Mononuclear cell (primary cell): Measurements from ENCODE around the gene TCP10L. TPM values are rescaled to one million over a fixed set of nuclear protein-coding genes. Genes with fewer than 3 reads are reported as not detected.

ENCODE experiments used
- H3K27me3 ChIP-seq: 2 replicates; pipeline ENCODE4 v1.6.0; 2011; ENCODE audit warnings: low read length, control low read depth; ENCODE audit not compliant: insufficient read depth
- H3K4me1 ChIP-seq: 2 replicates; pipeline ENCODE4 v1.5.1; 2011; ENCODE audit warnings: mild to moderate bottlenecking, low read length, control low read depth; ENCODE audit not compliant: insufficient read depth
- H3K4me3 ChIP-seq: 2 replicates; pipeline ENCODE4 v1.5.1; 2011; ENCODE audit warnings: mild to moderate bottlenecking, low read length, moderate library complexity
- H3K9me3 ChIP-seq: 2 replicates; pipeline ENCODE4 v1.5.1; 2011; ENCODE audit warnings: low read depth, mild to moderate bottlenecking, control low read depth, low read length
- total RNA-seq: library from RNA; depleted of rRNA; stranded (reverse); fragments of >200 nt; gene quantifications from one replicate; pipeline ENCODE4 v1.2.3, GENCODE V29; 2012

The TCP10L gene
- total RNA-seq, 1 donor, result not detected

GRCh38 chr21:32599091-32599490, 13.8 kb upstream of the TCP10L start:
- Histone ChIP-seq H3K4me3 (no peak overlapping the region), H3K9me3 (no peaks in the 10 kb centered on the region), H3K4me1 (no peaks in the 10 kb centered on the region), H3K27me3 (no peaks in the 10 kb centered on the region)

- H3K27me3 ChIP-seq, result no peaks in the 10 kb centered on the region
- no peak overlapping the region for H3K4me3 ChIP-seq
- no peaks in the 10 kb centered on the region for H3K9me3 ChIP-seq
- H3K4me1 ChIP-seq, result no peaks in the 10 kb centered on the region
These were observed 11.9 kb upstream of the TCP10L start for GRCh38 chr21:32597205-32597604.

- H3K4me1 ChIP-seq, result no peaks in the 10 kb centered on the region
- H3K27me3 ChIP-seq, result no peaks in the 10 kb centered on the region
- H3K4me3 ChIP-seq, result no peak overlapping the region
- no peaks in the 10 kb centered on the region for H3K9me3 ChIP-seq
These were observed 10.1 kb upstream of the TCP10L start for GRCh38 chr21:32595431-32595830.

GRCh38 chr21:32593690-32594089, 8.4 kb upstream of the TCP10L start:
- H3K4me1 ChIP-seq, result no peaks in the 10 kb centered on the region
- H3K27me3 ChIP-seq, result no peaks in the 10 kb centered on the region
- H3K4me3 ChIP-seq, result no peak overlapping the region
- H3K9me3 ChIP-seq, result no peaks in the 10 kb centered on the region

- no peaks in the 10 kb centered on the region for H3K9me3 ChIP-seq
- no peak overlapping the region for H3K4me3 ChIP-seq
- no peaks in the 10 kb centered on the region for H3K27me3 ChIP-seq
- no peaks in the 10 kb centered on the region for H3K4me1 ChIP-seq
These were observed 7.7 kb upstream of the TCP10L start for GRCh38 chr21:32592929-32593502.

- Histone ChIP-seq H3K9me3 (no peaks in the 10 kb centered on the region), H3K27me3 (no peaks in the 10 kb centered on the region), H3K4me3 (no peak overlapping the region), H3K4me1 (no peaks in the 10 kb centered on the region)
These were observed 4.8 kb upstream of the TCP10L start for GRCh38 chr21:32590130-32590529.

- H3K27me3 ChIP-seq, result no peaks in the 10 kb centered on the region
- no peaks in the 10 kb centered on the region for H3K4me1 ChIP-seq
- H3K9me3 ChIP-seq, result no peaks in the 10 kb centered on the region
- H3K4me3 ChIP-seq, result no peak overlapping the region
These were observed 2.3 kb upstream of the TCP10L start for GRCh38 chr21:32587651-32588050.

GRCh38 chr21:32587120-32587519, 1.8 kb upstream of the TCP10L start:
- no peaks in the 10 kb centered on the region for H3K27me3 ChIP-seq
- H3K4me1 ChIP-seq, result no peaks in the 10 kb centered on the region
- no peaks in the 10 kb centered on the region for H3K9me3 ChIP-seq
- no peak overlapping the region for H3K4me3 ChIP-seq

- Histone ChIP-seq H3K4me1 (no peaks in the 10 kb centered on the region), H3K4me3 (no peak overlapping the region), H3K27me3 (no peaks in the 10 kb centered on the region), H3K9me3 (no peaks in the 10 kb centered on the region)
These were observed 647 bp upstream of the TCP10L start for GRCh38 chr21:32585970-32586369.

GRCh38 chr21:32584472-32584871, 851 bp downstream of the TCP10L start:
- H3K4me3 ChIP-seq, result no peak overlapping the region
- H3K27me3 ChIP-seq, result no peaks in the 10 kb centered on the region
- no peaks in the 10 kb centered on the region for H3K4me1 ChIP-seq
- no peaks in the 10 kb centered on the region for H3K9me3 ChIP-seq

GRCh38 chr21:32581732-32582131, 3.6 kb downstream of the TCP10L start:
- Histone ChIP-seq H3K9me3 (no peaks in the 10 kb centered on the region), H3K27me3 (no peaks in the 10 kb centered on the region), H3K4me3 (no peak overlapping the region), H3K4me1 (no peaks in the 10 kb centered on the region)

GRCh38 chr21:32580949-32581348, 4.4 kb downstream of the TCP10L start:
- no peak overlapping the region for H3K4me3 ChIP-seq
- H3K9me3 ChIP-seq, result no peaks in the 10 kb centered on the region
- no peaks in the 10 kb centered on the region for H3K4me1 ChIP-seq
- H3K27me3 ChIP-seq, result no peaks in the 10 kb centered on the region

GRCh38 chr21:32578107-32578691, 7.1 kb downstream of the TCP10L start:
- H3K9me3 ChIP-seq, result no peaks in the 10 kb centered on the region
- H3K4me3 ChIP-seq, result no peak overlapping the region
- no peaks in the 10 kb centered on the region for H3K4me1 ChIP-seq
- no peaks in the 10 kb centered on the region for H3K27me3 ChIP-seq

GRCh38 chr21:32576011-32576410, 9.3 kb downstream of the TCP10L start:
- Histone ChIP-seq H3K9me3 (no peaks in the 10 kb centered on the region), H3K27me3 (no peaks in the 10 kb centered on the region), H3K4me1 (no peaks in the 10 kb centered on the region), H3K4me3 (no peak overlapping the region)

GRCh38 chr21:32574946-32575925, 10.1 kb downstream of the TCP10L start:
- H3K27me3 ChIP-seq, result no peaks in the 10 kb centered on the region
- no peaks in the 10 kb centered on the region for H3K9me3 ChIP-seq
- H3K4me3 ChIP-seq, result no peak overlapping the region
- H3K4me1 ChIP-seq, result peaks cover 1% of the 10 kb centered on the region
